ENCODE data around the gene PLCL1.

DNA sequence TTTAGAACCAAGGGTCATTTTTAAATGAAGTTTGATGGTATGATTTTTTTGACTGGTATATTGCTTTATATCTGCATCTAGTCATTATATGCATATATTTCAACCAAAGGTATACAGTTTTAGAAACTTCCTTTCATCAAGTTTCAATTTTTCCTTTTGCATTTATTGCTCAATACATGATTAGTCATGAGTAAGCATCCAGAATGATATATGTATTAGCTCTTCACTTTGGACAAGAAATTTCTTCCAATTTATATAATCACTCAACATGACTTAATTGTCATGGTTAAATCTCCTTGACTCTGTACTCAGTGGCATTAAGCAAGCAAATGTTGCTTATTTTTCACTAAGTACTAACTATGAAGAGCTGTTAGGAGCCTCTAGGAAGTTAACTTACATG lies 123.6 kb downstream of the PLCL1 start:
- TF ChIP-seq, protein P1, sequence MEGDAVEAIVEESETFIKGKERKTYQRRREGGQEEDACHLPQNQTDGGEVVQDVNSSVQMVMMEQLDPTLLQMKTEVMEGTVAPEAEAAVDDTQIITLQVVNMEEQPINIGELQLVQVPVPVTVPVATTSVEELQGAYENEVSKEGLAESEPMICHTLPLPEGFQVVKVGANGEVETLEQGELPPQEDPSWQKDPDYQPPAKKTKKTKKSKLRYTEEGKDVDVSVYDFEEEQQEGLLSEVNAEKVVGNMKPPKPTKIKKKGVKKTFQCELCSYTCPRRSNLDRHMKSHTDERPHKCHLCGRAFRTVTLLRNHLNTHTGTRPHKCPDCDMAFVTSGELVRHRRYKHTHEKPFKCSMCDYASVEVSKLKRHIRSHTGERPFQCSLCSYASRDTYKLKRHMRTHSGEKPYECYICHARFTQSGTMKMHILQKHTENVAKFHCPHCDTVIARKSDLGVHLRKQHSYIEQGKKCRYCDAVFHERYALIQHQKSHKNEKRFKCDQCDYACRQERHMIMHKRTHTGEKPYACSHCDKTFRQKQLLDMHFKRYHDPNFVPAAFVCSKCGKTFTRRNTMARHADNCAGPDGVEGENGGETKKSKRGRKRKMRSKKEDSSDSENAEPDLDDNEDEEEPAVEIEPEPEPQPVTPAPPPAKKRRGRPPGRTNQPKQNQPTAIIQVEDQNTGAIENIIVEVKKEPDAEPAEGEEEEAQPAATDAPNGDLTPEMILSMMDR (IDR thresholded peaks at IDR 0.05) = no peak
- TF ChIP-seq GATA2 (CRISPR knock-in tag; IDR thresholded peaks at IDR 0.05) (no peak), EZH2phosphoT487 (IDR thresholded peaks at IDR 0.05; ENCODE audit: borderline replicate concordance, low read depth) (no peak), RXRA (IDR thresholded peaks at IDR 0.05; ENCODE audit: borderline replicate concordance, low read depth) (no peak), MXI1 (IDR thresholded peaks at IDR 0.05; ENCODE audit: low read depth, low read length) (no peak), SIN3A (IDR thresholded peaks at IDR 0.05; ENCODE audit: borderline replicate concordance, low read depth, low read length) (no peak), POLR2AphosphoS5 (IDR thresholded peaks at IDR 0.05; ENCODE audit: low read depth, low read length) (no peak), EP300 (IDR thresholded peaks at IDR 0.05; ENCODE audit: borderline replicate concordance in 1 of 2, low read depth in 1 of 2, low read length in 1 of 2) (no peak), TEAD4 (IDR thresholded peaks at IDR 0.05; ENCODE audit: borderline replicate concordance, insufficient read depth) (no peak), FOSL2 (IDR thresholded peaks at IDR 0.05; ENCODE audit: borderline replicate concordance, low read depth) (0 out of 2 replicates have a peak, but pooled peaks have one; percentile 30), CHD2 (IDR thresholded peaks at IDR 0.05; ENCODE audit: low read length, partially characterized antibody) (no peak), FOXM1 (IDR thresholded peaks at IDR 0.05; ENCODE audit: low read depth) (no peak)
- TF ChIP-seq, protein P2, sequence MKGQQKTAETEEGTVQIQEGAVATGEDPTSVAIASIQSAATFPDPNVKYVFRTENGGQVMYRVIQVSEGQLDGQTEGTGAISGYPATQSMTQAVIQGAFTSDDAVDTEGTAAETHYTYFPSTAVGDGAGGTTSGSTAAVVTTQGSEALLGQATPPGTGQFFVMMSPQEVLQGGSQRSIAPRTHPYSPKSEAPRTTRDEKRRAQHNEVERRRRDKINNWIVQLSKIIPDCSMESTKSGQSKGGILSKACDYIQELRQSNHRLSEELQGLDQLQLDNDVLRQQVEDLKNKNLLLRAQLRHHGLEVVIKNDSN (IDR thresholded peaks at IDR 0.05; ENCODE audit: borderline replicate concordance, low read depth) = no peak
- TF ChIP-seq, protein P3, sequence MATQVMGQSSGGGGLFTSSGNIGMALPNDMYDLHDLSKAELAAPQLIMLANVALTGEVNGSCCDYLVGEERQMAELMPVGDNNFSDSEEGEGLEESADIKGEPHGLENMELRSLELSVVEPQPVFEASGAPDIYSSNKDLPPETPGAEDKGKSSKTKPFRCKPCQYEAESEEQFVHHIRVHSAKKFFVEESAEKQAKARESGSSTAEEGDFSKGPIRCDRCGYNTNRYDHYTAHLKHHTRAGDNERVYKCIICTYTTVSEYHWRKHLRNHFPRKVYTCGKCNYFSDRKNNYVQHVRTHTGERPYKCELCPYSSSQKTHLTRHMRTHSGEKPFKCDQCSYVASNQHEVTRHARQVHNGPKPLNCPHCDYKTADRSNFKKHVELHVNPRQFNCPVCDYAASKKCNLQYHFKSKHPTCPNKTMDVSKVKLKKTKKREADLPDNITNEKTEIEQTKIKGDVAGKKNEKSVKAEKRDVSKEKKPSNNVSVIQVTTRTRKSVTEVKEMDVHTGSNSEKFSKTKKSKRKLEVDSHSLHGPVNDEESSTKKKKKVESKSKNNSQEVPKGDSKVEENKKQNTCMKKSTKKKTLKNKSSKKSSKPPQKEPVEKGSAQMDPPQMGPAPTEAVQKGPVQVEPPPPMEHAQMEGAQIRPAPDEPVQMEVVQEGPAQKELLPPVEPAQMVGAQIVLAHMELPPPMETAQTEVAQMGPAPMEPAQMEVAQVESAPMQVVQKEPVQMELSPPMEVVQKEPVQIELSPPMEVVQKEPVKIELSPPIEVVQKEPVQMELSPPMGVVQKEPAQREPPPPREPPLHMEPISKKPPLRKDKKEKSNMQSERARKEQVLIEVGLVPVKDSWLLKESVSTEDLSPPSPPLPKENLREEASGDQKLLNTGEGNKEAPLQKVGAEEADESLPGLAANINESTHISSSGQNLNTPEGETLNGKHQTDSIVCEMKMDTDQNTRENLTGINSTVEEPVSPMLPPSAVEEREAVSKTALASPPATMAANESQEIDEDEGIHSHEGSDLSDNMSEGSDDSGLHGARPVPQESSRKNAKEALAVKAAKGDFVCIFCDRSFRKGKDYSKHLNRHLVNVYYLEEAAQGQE (IDR thresholded peaks at IDR 0.05; ENCODE audit: low read depth, low read length) = no peak

All from SK-N-SH (cell line).